Effector memory CD4-positive, alpha-beta T cell (primary cell): ENCODE results near the gene ETV6.

Source experiments
- DNase-seq, 3 donors: peaks; one replicate each; pipeline ENCODE4 v3.0.0-alpha.2; 2020
- H3K27ac ChIP-seq: 2 replicates; pipeline ENCODE4 v1.7.0; 2013; ENCODE audit warnings: mild to moderate bottlenecking, low read length, moderate library complexity; ENCODE audit not compliant: insufficient read depth, poor library complexity, severe bottlenecking
- H3K27me3 ChIP-seq: replicated peaks from 2 replicates; pipeline ENCODE4 v1.7.0; 2013; ENCODE audit warnings: mild to moderate bottlenecking, low read length; ENCODE audit not compliant: insufficient read depth, control insufficient read depth, poor library complexity, severe bottlenecking
- H3K36me3 ChIP-seq: 2 replicates; pipeline ENCODE4 v1.7.0; 2013; ENCODE audit warnings: mild to moderate bottlenecking, low read length, moderate library complexity; ENCODE audit not compliant: control insufficient read depth, insufficient read depth
- H3K4me1 ChIP-seq: 2 replicates; pipeline ENCODE4 v1.7.0; 2013; ENCODE audit warnings: low read length, mild to moderate bottlenecking; ENCODE audit not compliant: control insufficient read depth, insufficient read depth, poor library complexity, severe bottlenecking
- H3K4me3 ChIP-seq: 2 replicates; pipeline ENCODE4 v1.7.0; 2013; ENCODE audit warnings: low read length, low read depth, mild to moderate bottlenecking; ENCODE audit not compliant: insufficient read depth, poor library complexity, severe bottlenecking
- H3K9me3 ChIP-seq: 2 replicates; pipeline ENCODE4 v1.7.0; 2013; ENCODE audit warnings: mild to moderate bottlenecking, low read length, moderate library complexity; ENCODE audit not compliant: control insufficient read depth

The ETV6 gene

DNA sequence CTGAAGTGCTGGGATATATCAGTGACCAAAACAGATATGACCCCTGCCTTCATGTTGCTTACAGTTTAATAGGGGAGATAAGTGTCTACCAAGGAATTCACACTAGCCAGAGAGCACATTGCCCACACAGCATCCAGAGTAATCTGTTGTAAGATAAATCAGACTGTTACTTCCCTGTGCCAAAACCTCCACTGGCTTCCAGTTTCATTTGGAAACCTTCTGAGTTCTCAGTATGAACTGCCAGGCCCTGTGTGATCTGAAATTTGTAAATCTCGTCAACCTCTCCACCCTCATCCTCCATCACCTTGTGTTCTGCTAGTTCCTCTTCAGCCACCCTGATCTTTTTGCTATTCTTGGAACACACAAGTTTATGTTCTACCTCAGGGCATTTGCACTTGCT lies 154.7 kb downstream of the ETV6 start:
- no peak for DNase-seq
- no peaks in the 10 kb centered on the region for H3K27me3 ChIP-seq
- no peak overlapping the region for H3K27ac ChIP-seq

DNA sequence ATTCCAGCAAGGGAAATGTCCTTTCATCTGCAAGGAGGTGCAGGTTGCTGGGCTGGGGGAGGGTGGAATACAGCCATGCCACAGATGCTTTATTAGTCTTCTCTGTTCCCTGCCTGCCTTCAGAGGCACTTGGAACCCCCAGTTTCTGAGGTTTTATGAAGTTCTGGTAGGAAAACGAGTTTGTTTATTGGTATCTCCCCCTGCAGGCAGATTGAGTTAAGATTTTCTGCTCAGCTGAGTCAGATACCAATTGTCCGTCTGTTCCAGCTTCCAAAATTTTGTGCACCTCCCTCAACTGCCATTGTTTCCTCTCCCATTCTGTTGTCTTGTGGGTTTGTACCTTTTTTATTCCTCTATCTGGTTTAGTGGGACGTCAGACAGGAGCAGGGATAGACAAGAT lies 155.6 kb downstream of the ETV6 start:
- DNase-seq = no peak
- Histone ChIP-seq H3K36me3 (no peaks in the 10 kb centered on the region), H3K4me3 (no peak overlapping the region), H3K4me1 (peaks cover 4% of the 10 kb centered on the region), H3K27ac (no peak overlapping the region), H3K27me3 (no peaks in the 10 kb centered on the region), H3K9me3 (no peaks in the 10 kb centered on the region)

More for the DNA sequence above, 154.7 kb downstream of the ETV6 start:
- no peak overlapping the region for H3K4me3 ChIP-seq
- H3K9me3 ChIP-seq = no peaks in the 10 kb centered on the region
- no peaks in the 10 kb centered on the region for H3K36me3 ChIP-seq
- H3K4me1 ChIP-seq = peaks cover 7% of the 10 kb centered on the region

DNA sequence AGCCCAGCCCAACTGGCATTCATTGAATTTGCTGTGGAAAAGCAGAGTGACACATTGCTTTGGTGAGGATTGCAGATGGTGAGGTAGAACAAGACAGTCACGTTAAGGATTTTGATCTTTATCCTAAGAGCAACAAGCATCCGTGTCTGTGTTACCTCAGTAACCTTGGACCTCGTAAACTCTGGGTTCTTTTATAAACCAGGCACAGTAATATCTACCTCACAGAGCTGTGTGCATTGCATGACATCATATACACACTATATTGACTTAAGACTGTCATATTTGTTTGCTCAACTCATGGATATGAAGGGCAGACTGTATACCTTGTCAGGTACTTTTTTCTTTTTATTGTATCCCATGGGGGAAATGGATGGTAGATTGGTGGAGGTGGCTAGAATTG lies 156.2 kb downstream of the ETV6 start:
- peaks cover 4% of the 10 kb centered on the region for H3K4me1 ChIP-seq
- H3K36me3 ChIP-seq = no peaks in the 10 kb centered on the region
- H3K27ac ChIP-seq = no peak overlapping the region
- H3K9me3 ChIP-seq = no peaks in the 10 kb centered on the region
- no peaks in the 10 kb centered on the region for H3K27me3 ChIP-seq
- DNase-seq = no peak
- no peak overlapping the region for H3K4me3 ChIP-seq

DNA sequence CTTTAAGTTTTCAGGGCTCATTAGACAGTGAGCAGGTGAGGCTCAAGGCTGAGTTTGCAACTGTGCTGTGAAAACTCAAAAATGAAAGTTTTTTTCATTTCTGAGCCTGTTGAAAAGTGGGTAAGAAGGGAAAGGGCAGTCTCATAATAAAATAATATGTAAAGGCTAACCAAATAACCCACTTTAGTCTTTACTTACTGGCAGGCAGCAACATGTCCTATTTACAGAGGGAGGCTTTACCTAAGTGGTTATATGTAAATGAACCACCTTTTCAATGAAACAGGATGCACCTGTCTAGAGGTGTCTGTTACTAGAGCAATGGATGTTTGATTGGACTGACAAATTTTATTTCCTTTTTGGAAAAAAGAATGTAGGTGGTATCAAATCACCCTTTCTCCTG lies 158.0 kb downstream of the ETV6 start:
- H3K27me3 ChIP-seq = no peaks in the 10 kb centered on the region
- no peaks in the 10 kb centered on the region for H3K9me3 ChIP-seq
- H3K27ac ChIP-seq = no peak overlapping the region
- DNase-seq = no peak
- H3K36me3 ChIP-seq = no peaks in the 10 kb centered on the region
- H3K4me1 ChIP-seq = peaks cover 4% of the 10 kb centered on the region
- no peak overlapping the region for H3K4me3 ChIP-seq

DNA sequence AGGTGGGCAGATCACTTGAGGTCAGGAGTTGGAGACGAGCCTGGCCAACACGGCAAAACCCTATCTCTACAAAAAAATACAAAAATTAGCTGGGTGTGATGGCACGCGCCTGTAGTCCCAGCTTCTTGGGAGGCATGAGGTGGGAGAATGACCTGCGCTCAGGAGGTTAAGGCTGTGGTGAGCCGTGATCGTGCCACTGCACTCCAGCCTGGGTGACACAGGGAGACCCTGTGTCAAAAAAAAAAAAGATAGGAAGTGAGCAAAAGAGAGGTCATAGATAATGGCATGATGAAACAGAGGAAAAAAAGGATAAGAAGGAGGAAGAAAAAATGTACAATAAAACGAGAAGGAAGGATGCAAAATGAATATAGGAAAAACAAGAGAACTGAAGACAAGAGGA lies 159.5 kb downstream of the ETV6 start:
- Histone ChIP-seq H3K27me3 (no peaks in the 10 kb centered on the region), H3K9me3 (no peaks in the 10 kb centered on the region), H3K4me1 (peaks cover 12% of the 10 kb centered on the region), H3K27ac (no peak overlapping the region), H3K4me3 (no peak overlapping the region), H3K36me3 (no peaks in the 10 kb centered on the region)
- DNase-seq = no peak

DNA sequence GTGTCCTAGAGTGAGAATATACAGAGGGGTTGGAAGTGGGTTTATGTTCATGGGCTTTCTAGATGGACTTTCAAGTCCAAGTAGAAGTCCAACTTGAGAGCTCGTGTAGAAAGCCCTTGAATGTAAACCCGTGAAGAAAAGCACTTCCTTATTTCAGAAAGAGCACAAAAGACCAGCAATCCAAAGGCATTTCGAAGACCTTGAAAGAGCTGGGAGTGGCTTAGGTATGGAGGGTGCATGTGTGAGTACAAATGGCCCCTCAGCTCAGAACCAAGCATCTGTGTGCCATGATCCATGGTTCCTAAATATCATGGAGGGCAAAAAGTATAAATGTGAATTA lies 160.7 kb downstream of the ETV6 start:
- H3K9me3 ChIP-seq = no peaks in the 10 kb centered on the region
- no peak overlapping the region for H3K27ac ChIP-seq
- H3K27me3 ChIP-seq = no peaks in the 10 kb centered on the region
- no peak for DNase-seq
- H3K4me1 ChIP-seq = peaks cover 12% of the 10 kb centered on the region
- no peak overlapping the region for H3K4me3 ChIP-seq
- H3K36me3 ChIP-seq = no peaks in the 10 kb centered on the region

DNA sequence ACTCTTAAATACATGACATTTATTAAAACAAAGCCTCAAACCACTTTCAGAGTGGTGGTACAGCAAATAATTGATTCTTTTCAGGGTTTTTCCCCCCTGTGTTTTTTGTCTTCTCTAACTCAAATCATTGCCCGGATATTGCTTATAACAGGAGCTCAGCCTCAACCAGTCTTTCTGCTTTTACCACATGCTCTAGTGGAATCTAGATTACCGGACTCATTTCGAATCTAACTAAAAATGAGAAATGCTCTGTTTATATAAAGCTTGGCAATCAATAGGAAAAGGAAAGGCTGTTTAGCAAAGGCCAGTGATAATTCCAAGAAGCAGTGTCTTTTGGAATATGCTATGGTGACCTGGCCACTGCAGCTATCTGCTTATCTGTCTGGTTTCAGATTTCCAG lies 161.5 kb downstream of the ETV6 start:
- H3K9me3 ChIP-seq = no peaks in the 10 kb centered on the region
- peaks cover 12% of the 10 kb centered on the region for H3K4me1 ChIP-seq
- no peaks in the 10 kb centered on the region for H3K36me3 ChIP-seq
- no peak overlapping the region for H3K4me3 ChIP-seq
- no peaks in the 10 kb centered on the region for H3K27me3 ChIP-seq
- no peak for DNase-seq
- no peak overlapping the region for H3K27ac ChIP-seq

DNA sequence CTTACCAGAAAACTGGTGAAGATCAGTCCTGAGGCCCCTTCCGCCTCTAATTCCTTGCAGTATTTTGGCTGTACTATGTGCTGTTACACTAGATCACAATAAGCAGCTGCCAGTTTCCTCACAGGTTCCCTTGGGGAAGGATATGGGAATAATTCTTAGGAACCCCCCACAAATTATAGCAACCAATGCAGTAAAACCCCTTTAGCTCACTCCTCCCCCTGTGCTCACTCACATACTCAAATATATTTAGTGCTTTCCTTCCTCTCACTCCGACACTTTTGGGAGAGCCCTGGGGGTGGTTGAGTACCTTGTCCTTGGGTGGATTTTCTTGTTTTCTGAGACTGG lies 162.7 kb downstream of the ETV6 start:
- peaks cover 11% of the 10 kb centered on the region for H3K4me1 ChIP-seq
- H3K9me3 ChIP-seq = no peaks in the 10 kb centered on the region
- no peak overlapping the region for H3K27ac ChIP-seq
- H3K4me3 ChIP-seq = peak overlapping the region; percentile 32
- H3K27me3 ChIP-seq = no peaks in the 10 kb centered on the region
- DNase-seq = no peak
- no peaks in the 10 kb centered on the region for H3K36me3 ChIP-seq

DNA sequence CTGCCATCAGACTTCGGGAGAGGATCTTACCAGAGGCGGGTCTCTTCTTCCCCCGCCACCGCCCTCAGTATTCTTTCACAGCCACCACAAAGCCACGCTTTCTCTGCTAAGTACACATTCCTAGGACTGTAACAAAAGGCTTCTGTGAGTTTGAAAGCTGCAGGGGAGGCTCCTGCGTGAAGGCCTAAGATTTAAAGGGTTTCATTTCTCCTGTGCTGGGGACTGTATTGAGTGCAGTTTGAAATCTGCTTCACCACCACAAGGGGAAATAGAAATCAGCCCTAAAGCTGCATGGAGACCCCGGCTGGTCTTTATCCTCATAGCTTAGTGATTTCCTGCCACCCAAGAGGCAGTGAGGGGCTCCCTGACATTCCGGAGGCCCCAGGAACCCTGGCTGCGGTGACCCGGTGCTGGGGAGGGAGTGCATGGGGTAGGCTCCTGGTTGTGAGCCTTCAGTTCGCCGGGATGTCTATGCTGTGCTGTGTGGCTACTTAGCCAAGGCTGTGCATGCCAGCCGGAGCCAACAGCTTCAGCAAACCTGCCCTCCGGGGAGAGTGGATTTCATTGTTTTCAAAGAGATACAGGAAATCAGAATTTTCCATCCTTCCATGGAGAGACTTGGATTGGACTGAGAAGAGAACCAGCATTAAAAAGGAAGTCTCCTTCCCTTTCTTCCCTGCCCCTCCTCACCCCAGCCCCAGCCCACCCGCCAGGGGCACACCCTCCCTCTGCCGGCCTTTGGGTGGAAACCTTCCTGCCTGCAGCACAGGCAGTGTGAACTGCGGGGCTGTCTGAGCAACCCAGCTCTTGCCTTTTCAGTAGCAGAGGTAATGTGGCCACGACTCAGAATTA lies 163.3 kb downstream of the ETV6 start:
- DNase-seq = no peak
- Histone ChIP-seq H3K27me3 (no peaks in the 10 kb centered on the region), H3K4me3 (peak overlapping the region; percentile 32), H3K27ac (peak overlapping the region; percentile 6), H3K36me3 (no peaks in the 10 kb centered on the region), H3K4me1 (peaks cover 7% of the 10 kb centered on the region), H3K9me3 (no peaks in the 10 kb centered on the region)

DNA sequence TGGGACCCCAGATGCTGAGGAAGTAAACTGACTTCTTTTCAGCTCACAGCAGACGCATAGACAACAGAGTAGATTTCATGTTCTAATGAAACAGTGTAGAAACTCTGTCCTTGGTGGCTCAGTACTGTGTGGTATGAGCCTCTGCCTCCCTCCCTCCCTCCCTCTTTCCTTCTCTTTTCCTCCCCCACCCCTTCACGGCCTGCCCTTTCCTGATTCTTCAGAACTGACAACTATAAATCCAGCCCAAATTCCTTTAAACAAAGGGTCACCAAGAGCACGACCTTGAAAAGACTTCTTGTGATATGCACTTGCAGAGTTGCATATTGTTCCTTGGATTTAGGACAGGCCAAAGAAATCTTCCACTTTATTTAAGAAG lies 164.0 kb downstream of the ETV6 start:
- H3K36me3 ChIP-seq = no peaks in the 10 kb centered on the region
- no peak for DNase-seq
- peak overlapping the region; percentile 6 for H3K27ac ChIP-seq
- no peak overlapping the region for H3K4me3 ChIP-seq
- H3K4me1 ChIP-seq = peaks cover 7% of the 10 kb centered on the region
- no peaks in the 10 kb centered on the region for H3K27me3 ChIP-seq
- no peaks in the 10 kb centered on the region for H3K9me3 ChIP-seq
